Measurements from ENCODE around the gene RERG.

- TF ChIP-seq CTCF (IDR thresholded peaks at IDR 0.05; ENCODE audit: poor library complexity, severe bottlenecking), result no peak
- TF ChIP-seq TAF1 (IDR thresholded peaks at IDR 0.05; ENCODE audit: low read depth), result no peak
- no peak for TF ChIP-seq SMC3 (conservative IDR thresholded peaks at IDR 0.05; ENCODE audit: poor library complexity)
- no peak for TF ChIP-seq POLR2AphosphoS5 (IDR thresholded peaks at IDR 0.05)
- no peak for TF ChIP-seq RAD21 (conservative IDR thresholded peaks at IDR 0.05)
- TF ChIP-seq REST (IDR thresholded peaks at IDR 0.05; ENCODE audit: borderline replicate concordance), result no peak
- TF ChIP-seq EZH2 (IDR thresholded peaks at IDR 0.05; ENCODE audit: borderline replicate concordance, insufficient read depth, low read length, poor library complexity, severe bottlenecking), result no peak
Observed at GRCh38 chr12:15205341-15206010, 15.7 kb downstream of the RERG start.

Data from neural cell (in vitro differentiated cells).